Measurements from ENCODE around the gene TMEM8B.

DNA sequence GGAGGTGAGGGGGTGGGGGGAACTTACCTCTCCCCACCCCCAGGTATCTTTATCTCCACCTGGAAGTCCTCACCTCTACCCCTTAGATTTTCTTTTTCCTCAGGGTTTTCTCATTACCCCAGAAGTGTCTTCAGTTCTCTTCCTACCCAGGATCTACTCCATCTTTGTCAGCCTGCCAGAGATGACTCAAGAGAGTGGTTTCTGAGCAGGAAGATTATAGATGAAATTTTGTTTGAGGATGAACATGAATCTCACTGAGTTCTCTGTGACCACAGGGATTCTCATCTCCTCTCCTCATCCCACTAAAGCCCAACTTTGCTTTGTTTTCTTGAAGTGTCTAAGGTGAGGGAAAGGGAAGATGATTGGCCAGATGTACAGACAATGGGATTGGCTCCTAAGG, 9.0 kb upstream of the TMEM8B start:
- TF ChIP-seq GATA2 (IDR thresholded peaks at IDR 0.05; ENCODE audit: low read depth, low read length) (no peak), GATA3 (IDR thresholded peaks at IDR 0.05; ENCODE audit: low read depth, low read length) (no peak)
